Heart left ventricle (tissue), 16 donors: ENCODE data around the gene SCAF4. TPM values are rescaled to one million over a fixed set of nuclear protein-coding genes. Genes with fewer than 3 reads are reported as not detected.

ENCODE experiments used
- ATAC-seq, 4 donors: fragments of 200-7000 bp; cut with Tn5 transposase; one replicate each; pipeline ENCODE4 v1.9.1; 2020 to 2022; ENCODE audit warnings: moderate library complexity in 4 of 4, mild to moderate bottlenecking in 3 of 4, moderate number of reproducible peaks in 1 of 4
- DNase-seq, 5 donors: peaks; one replicate each; pipeline ENCODE4 v3.0.0-alpha.2; 2020
- H3K27ac ChIP-seq, 12 donors: fragments of 200-600 bp; sonication (generic) in 4 of 12; one replicate each; pipeline versions ENCODE4 v1.5.0 to v1.8.0; 2016 to 2022; ENCODE audit warnings: mild to moderate bottlenecking in 2 of 12
- H3K27me3 ChIP-seq, 9 donors: fragments of 200-600 bp; sonication (generic) in 2 of 9; one replicate each; pipeline versions ENCODE4 v1.5.1 to v1.8.0; 2016 to 2022; ENCODE audit warnings: mild to moderate bottlenecking in 3 of 9
- H3K36me3 ChIP-seq, 9 donors: fragments of 200-600 bp; sonication (generic) in 2 of 9; one replicate each; pipeline versions ENCODE4 v1.5.0 to v1.8.0; 2018 to 2022; ENCODE audit warnings: mild to moderate bottlenecking in 2 of 9
- H3K4me1 ChIP-seq, 12 donors: fragments of 200-600 bp; sonication (generic) in 4 of 12; one replicate each; pipeline versions ENCODE4 v1.5.0 to v1.8.0; 2016 to 2022; ENCODE audit warnings: mild to moderate bottlenecking in 3 of 12
- H3K4me3 ChIP-seq, 12 donors: fragments of 200-600 bp; sonication (generic) in 4 of 12; one replicate each; pipeline versions ENCODE4 v1.5.0 to v1.8.0; 2017 to 2022; ENCODE audit warnings: mild to moderate bottlenecking in 9 of 12, moderate library complexity in 4 of 12
- H3K9me3 ChIP-seq, 12 donors: fragments of 200-600 bp; sonication (generic) in 4 of 12; one replicate each; pipeline versions ENCODE4 v1.5.0 to v1.8.0; 2016 to 2022; ENCODE audit warnings: mild to moderate bottlenecking in 1 of 12
- POLR2A ChIP-seq, 2 donors: fragments of 450-650 bp; IDR thresholded peaks; one replicate each; pipeline ENCODE4 v1.6.1; 2017; ENCODE audit warnings: antibody characterized with exemption in 2 of 2, mild to moderate bottlenecking in 2 of 2, moderate library complexity in 2 of 2
- WGBS, 4 donors: extraction: QIAGEN DNeasy Blood & Tissue Kit in 2 of 4; methylation state at CpG; one replicate each; pipeline versions ENCODE4 v1.1.5 to v1.1.7; 2013 to 2018; 5-methylcytosine and 5-hydroxymethylcytosine counted together
- intact Hi-C, 10 donors: fragments of 100-400 bp; cut with DNase I; formaldehyde crosslinking; loops; one replicate each; pipeline versions ENCODE4 v1.11.1 to v1.14.2; 2022
- polyA plus RNA-seq, 2 donors: library from polyadenylated mRNA; stranded (reverse); fragments of 200-250 nt; gene quantifications; one replicate each; pipeline ENCODE4 v1.2.3, GENCODE V29; 2013
- total RNA-seq, 9 donors: library from RNA; depleted of rRNA in 2 of 9; stranded (reverse); fragments of >200 nt in 2 of 9; fragmentation: NEBNext Ultra II Directional in 3 of 9; extraction: Animal tissue kit (Norgen Biotek cat#: 25700) in 3 of 9; gene quantifications; one replicate each; pipeline versions ENCODE4 v1.1.0 to v1.2.4, GENCODE V29; 2016 to 2023
- TF ChIP-seq, protein P1 (sequence below), 12 donors: fragments of 200-600 bp; sonication (generic) in 4 of 12; IDR thresholded peaks; one replicate each; pipeline versions ENCODE4 v1.5.0 to v1.8.0; 2018 to 2022; ENCODE audit warnings: antibody characterized with exemption in 12 of 12, mild to moderate bottlenecking in 5 of 12
- donor health status: ischemic (EF 13 %, LVEDD 7.1; RV severe dilation, severe dysfunction).
- donor health status: healthy with polysubstance abuse.
- donor health status: DM: no; HTN: yes; CAD: no.
- donor health status: DM: no; HTN: no; CAD: no.
- donor health status: ischemic (EF 25% LVEDD 6.9; RV normal size, moderate dysfunction).
- donor health status: ischemic (EF 25% LVEDD 5.7; RV mildly dilated, moderate dysfunction).
- donor health status: healthy.
- donor health status: DM: yes; HTN: yes; CAD: no.
- donor health status: ischemic (EF 35%, LVEDD 5.7; RV mildly dilated, moderate dysfunction).
- donor health status: nonischemic (EF 11% LVEDD 7.7; RV severe dilation, severe dysfunction).
- donor health status: DM: yes; HTN: yes; CAD: no.
- donor health status: PGD.
- donor health status: ischemic (EF 29% LVEDD 5.4; RV normal size, mild dysfunction).
- donor health status: nonischemic (EF 23%, LVEDD 6.1; RV moderate dilation, normal function).

Gene SCAF4
- total and polyA plus RNA-seq, 11 donors = 7.8 to 25.8 (median 17.3) TPM

DNA sequence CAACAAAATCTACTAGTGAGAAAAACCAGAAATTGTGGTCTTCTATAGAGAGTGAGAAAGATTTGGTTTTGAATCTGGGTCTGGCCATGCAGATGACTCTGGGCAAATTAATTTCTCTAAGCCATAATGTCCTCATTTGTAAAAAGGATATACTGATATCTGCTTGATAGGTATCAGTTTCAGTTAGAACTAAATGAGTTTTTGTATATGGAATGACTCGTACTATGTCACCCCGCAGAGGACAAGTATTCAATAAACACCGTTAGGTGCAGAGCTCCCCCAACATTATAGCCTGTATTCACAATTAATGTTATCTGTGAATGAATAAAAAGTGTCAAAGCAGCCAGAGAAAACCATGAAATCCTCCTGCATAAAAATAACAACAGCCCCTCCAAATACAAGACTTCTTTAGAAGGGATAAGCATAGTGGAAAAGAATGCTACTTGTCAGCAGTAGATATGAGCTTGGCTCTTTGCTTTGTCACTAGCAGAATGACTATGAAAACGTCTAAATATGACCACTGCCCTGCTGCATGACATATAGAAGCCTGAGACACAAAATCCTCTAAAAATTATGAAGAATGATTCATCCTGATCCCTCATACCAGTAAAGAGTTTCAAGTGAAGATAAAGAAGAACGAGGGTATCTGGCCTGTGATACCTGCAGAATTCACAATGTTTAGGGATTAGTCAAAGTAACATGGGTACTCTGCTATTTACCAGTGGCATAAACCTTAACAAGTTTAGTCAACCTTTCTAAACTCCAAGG, 17.8 kb downstream of the SCAF4 start:
- no peak overlapping the region for H3K4me3 ChIP-seq
- H3K4me1 ChIP-seq = peaks cover 0 to 67% (median 47%) of the 10 kb centered on the region in 12 donors
- no peaks in the 10 kb centered on the region for H3K27me3 ChIP-seq
- ATAC-seq = peak in 2 of 4 donors; percentile 21 to 54
- H3K36me3 ChIP-seq = no peaks in the 10 kb centered on the region
- no peak for TF ChIP-seq POLR2A (IDR thresholded peaks at IDR 0.05)
- TF ChIP-seq, protein P1, sequence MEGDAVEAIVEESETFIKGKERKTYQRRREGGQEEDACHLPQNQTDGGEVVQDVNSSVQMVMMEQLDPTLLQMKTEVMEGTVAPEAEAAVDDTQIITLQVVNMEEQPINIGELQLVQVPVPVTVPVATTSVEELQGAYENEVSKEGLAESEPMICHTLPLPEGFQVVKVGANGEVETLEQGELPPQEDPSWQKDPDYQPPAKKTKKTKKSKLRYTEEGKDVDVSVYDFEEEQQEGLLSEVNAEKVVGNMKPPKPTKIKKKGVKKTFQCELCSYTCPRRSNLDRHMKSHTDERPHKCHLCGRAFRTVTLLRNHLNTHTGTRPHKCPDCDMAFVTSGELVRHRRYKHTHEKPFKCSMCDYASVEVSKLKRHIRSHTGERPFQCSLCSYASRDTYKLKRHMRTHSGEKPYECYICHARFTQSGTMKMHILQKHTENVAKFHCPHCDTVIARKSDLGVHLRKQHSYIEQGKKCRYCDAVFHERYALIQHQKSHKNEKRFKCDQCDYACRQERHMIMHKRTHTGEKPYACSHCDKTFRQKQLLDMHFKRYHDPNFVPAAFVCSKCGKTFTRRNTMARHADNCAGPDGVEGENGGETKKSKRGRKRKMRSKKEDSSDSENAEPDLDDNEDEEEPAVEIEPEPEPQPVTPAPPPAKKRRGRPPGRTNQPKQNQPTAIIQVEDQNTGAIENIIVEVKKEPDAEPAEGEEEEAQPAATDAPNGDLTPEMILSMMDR (IDR thresholded peaks at IDR 0.05) = no peak
- 52 to 62% (median 59%) methylated on average over 5 of the region's 5 CpGs for WGBS, 4 donors
- DNase-seq = no peak
- intact Hi-C loops = no loop called here
- H3K9me3 ChIP-seq = no peaks in the 10 kb centered on the region
- H3K27ac ChIP-seq = peak overlapping the region in 1 of 12 donors; percentile 31

DNA sequence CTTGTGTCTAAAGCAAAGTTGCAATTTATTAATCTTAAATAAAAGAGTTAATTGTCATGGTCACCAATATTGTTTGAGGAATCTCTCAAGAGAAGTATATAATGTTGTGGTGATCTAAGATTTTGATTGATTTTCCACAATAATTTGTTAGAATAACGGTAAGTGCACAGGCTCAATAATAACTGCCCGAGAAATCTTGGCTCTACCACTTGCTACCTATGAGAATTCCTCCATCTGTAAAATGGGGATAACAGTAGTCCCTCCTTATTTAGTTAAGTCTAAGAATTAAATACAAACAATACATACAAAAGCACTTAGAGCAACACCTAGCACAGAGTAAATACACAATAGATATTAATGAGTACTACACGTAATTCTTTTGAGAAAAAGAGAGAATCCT, 18.8 kb downstream of the SCAF4 start:
- intact Hi-C loops = no loop called here
- H3K4me3 ChIP-seq = no peak overlapping the region
- H3K4me1 ChIP-seq = peaks cover 0 to 75% (median 52%) of the 10 kb centered on the region in 12 donors
- no peaks in the 10 kb centered on the region for H3K9me3 ChIP-seq
- TF ChIP-seq, protein P1 (IDR thresholded peaks at IDR 0.05) = no peak
- no peak for TF ChIP-seq POLR2A (IDR thresholded peaks at IDR 0.05)
- H3K27ac ChIP-seq = no peak overlapping the region
- DNase-seq = no peak
- ATAC-seq = no peak
- WGBS, 4 donors = 64 to 72% (median 67%) methylated on average over 3 of the region's 3 CpGs
- no peaks in the 10 kb centered on the region for H3K36me3 ChIP-seq
- no peaks in the 10 kb centered on the region for H3K27me3 ChIP-seq

DNA sequence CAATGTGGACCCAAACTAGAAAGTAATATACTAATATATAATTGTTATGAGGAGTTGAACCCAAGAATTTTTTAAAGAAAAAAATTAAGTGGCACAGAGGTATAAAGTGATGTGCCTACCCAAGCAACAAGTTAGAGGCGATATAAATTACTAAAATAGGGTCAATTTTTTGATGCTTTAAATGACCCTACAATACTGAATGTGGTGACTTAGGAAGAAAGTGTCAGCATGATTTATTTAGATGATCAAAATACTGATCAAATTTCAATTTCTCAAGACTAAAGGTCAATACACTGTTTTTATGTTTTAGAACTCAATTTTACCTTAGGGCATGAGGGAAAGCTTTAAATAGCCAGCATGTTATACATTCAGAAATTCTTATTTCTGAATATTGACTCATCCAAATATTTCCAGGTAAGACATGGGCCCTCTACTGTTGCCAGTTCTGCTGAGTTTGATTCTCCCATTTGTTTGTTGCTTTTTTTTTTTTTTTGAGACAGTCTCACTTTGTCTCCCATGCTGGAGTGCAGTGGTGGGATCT, 20.1 kb downstream of the SCAF4 start:
- H3K36me3 ChIP-seq = no peaks in the 10 kb centered on the region
- TF ChIP-seq, protein P1 (IDR thresholded peaks at IDR 0.05) = no peak
- no peak for TF ChIP-seq POLR2A (IDR thresholded peaks at IDR 0.05)
- ATAC-seq (no peak), DNase-seq (no peak)
- no peak overlapping the region for H3K4me3 ChIP-seq
- peaks cover 0 to 84% (median 54%) of the 10 kb centered on the region in 12 donors for H3K4me1 ChIP-seq
- no peaks in the 10 kb centered on the region for H3K9me3 ChIP-seq
- 94 to 98% (median 97%) methylated on average over 1 of the region's 1 CpG for WGBS, 4 donors
- no peaks in the 10 kb centered on the region for H3K27me3 ChIP-seq
- intact Hi-C loops = no loop called here
- no peak overlapping the region for H3K27ac ChIP-seq

DNA sequence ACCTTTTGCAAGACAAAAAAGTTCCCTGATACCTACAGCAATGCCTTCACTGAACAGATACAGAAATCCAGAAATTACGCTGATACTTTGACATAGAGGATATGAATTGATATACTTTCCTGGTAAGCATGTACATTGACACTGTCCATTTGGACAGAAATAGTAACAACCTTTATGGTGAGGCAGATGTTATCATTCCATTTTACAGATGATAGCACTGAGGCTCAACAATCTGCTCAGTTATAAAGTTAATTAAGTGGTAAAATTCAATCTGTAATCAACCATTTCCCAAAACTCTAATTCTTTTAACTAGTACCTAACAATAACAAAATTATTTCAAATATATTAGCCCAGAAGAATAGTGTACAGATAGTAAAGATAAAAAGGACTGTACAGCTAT, 20.6 kb downstream of the SCAF4 start:
- TF ChIP-seq, protein P1 (IDR thresholded peaks at IDR 0.05) = no peak
- no peak for TF ChIP-seq POLR2A (IDR thresholded peaks at IDR 0.05)
- H3K36me3 ChIP-seq = no peaks in the 10 kb centered on the region
- no peak for DNase-seq
- H3K27me3 ChIP-seq = no peaks in the 10 kb centered on the region
- ATAC-seq = no peak
- no peaks in the 10 kb centered on the region for H3K9me3 ChIP-seq
- intact Hi-C loops = no loop called here
- no peak overlapping the region for H3K27ac ChIP-seq
- H3K4me3 ChIP-seq = no peak overlapping the region
- WGBS, 4 donors = 96 to 100% (median 99%) methylated on average over 1 of the region's 1 CpG
- peaks cover 0 to 79% (median 51%) of the 10 kb centered on the region in 12 donors for H3K4me1 ChIP-seq
